GM18498 (cell line): ENCODE results near the gene RPL34.

Experiments used
- ATAC-seq: cut with Tn5 transposase; IDR thresholded peaks from one replicate; pipeline ENCODE4 v1.9.1; 2021; ENCODE audit warnings: mild to moderate bottlenecking, moderate library complexity; ENCODE audit not compliant: unreplicated experiment

Gene RPL34

DNA sequence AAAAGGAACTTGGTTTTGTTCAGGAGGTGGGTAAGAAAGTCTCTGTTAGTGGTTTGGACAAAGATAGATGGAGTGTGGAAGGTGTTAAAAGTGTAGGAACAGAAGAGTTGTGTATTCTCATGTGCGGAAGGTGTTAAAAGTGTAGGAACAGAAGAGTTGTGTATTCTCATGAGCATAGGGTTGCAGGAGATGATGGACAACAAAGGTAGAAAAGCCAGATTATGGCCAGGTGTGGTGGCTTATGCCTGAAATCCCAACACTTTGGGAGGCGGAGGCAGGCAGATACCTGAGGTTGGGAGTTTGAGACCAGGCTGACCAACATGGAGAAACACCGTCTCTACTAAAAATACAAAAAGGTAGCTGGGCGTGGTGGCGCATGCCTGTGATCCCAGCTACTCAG is 2.5 kb downstream of the RPL34 start:
- no peak for ATAC-seq

DNA sequence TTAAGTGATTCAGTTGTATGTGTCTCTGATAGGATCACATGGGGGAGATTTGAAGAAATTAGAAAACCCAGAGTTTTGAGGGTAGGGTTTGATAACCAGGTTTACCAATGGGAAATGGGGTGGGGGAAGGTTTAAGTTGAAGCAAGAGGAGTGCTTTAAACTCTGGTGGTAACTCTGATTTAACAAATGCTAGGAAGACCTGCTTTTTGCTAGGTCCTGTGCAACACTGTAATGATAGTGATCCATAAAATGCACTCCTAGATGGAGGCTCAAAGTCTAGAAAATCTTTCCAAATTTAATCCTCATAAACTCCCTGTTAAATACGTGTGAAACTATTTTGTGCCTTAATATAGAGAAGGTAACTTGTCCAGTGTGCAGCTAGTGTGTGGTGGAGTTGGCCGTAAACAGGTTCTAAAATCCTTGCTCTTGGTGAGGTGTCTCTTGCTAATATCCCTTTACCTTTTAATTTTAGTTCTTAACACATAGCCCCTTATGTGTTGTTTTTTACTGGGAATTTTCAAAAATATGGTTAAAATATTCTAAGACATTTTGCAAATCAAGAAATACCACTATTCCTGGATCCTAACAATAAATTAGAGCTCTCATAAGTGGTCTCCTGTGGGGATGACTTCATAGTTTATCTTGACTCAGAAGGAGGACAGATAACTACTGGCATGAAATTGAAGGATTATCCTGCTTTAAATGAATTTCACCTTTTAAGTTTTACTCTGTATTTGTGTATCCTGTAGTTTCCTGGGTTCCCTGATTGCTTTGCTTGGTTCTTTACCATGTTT is 4.1 kb downstream of the RPL34 start:
- no peak for ATAC-seq

DNA sequence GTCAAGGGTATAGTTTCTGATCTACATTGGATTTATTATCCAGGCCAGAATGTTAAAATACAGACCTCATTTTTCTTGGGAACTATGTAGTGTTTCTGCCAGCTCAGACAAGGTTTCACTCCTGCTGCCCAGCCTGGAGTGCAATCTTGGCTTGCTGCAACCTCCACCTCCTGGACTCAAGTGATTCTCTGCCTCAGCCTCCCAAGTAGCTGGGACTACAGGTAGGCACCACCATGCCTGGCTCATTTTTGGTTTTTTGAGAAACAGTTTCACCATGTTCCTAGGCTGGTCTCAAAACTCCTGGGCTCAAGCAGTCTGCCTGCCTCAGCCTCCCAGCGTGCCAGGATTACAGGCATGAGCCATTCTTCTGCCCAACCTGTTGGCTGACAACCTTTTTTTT is 5.7 kb downstream of the RPL34 start:
- no peak for ATAC-seq

DNA sequence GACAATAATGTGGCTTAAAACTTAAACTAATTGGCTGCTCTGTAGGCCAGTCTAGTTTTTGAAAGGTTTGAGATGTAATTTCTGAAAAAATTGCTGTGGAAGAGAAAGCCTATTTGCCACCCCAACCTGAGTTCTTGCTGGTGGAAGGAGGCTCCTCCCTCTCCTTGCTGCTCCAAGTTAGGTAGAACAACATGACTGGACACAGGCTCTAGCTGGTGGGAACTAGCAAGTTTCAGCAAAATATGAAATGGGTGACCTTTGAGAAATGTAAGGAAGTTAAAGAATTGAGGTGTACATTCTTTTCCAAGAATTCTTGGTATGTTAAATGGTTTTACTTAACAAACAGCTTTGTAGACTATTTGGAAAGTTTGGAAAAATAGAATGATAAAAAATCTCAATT is 8.0 kb downstream of the RPL34 start:
- no peak for ATAC-seq

DNA sequence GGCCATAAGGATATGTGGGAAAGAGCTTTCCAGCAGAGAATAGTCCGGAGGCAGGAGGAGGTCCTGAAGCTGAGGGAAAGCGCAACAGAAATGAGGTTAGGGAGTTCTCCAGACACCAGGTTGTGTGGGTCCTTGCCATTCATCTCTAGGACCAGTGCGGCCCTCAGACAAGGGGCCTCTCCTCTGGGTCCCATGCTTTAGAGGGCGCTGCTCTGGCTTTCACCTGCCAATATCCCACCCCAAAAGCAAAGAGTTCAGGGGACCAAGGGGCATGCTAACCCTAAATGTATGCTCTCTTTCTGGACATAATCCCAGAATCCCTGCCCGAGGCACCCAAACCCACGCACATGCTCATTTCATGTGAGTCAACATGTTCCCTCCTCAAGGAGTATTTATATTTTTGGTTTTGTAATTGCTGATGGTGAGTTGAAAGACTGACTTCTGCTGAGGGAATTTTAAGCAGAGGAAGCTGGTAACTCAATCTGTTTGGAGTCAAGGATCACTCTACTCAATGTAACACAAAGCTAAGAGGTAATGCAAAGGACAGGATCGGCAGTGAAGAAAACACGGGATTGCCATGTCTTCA is 14.8 kb downstream of the RPL34 start:
- no peak for ATAC-seq

DNA sequence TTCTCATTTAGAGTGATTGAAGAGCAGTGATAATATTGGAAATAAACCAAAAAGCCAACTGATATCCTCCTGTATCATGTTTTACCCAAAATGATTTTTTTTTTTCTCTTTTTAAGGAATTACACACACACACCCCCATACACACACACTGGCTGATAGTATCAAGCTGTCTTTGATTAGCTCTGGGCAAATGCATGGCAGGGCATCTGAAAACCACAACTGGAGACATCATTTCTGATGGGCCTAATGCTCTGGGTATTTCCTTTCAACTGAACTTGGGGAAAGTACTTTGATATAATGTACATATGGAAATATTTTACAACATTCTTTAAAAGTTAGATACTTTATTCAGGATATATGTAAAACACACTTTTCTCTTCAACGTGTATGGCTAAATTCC is 15.9 kb downstream of the RPL34 start:
- ATAC-seq, result no peak

DNA sequence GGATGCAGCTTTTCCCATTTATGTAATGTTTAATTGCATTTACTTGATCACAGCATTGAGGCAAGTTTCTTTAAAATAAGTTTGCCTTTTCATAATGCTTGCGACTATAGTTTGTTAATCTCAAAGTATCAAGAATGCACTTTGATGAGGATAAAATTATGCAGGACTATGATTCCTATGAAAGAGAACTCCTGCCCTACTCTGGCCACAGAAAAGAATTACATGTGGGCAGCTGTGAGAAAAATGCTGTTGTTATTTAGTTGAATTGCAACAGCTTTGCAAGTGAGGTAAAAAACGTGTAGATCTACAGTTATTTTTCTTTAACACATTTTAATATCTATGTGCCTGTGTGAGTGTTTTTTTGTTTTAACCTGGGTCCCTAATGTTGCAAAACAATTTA is 17.5 kb downstream of the RPL34 start:
- ATAC-seq, result no peak

DNA sequence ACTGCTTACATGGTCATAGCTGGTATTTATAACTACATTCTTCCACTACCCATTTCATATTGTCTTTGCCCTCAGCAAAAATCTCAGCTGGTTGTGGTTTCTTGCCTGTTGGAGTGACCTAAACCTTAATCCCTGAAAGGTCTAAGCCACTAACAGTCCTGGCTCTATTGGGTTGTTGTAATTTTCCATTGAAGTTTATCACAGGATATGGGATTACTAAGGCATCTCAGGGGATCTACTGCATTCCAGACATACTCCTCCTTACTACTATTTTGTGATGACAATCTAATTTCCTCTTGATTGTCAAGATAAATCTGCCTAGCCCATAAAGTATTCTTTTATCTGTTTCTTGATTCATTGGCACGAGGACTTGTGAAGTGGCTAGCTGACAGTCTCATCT is 23.9 kb downstream of the RPL34 start:
- ATAC-seq, result no peak

DNA sequence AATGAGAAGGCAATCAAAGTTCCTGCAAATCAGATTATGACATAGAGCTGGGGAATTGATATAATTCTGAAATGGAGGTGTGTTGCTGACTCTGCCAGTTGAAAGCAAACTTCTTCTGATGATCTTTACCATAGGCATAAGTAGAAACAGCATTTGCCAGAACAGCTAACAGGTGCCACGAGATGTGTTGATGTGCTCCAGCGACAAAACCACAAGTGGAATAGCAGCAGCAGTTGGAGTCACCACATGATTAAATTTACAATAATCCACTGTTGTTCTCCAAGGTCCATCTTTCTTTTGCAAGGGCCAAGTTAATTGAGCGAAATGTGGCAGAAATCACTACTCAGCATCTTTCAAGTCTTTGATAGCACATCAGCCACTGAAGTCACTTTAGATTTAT is 26.3 kb downstream of the RPL34 start:
- ATAC-seq, result no peak

DNA sequence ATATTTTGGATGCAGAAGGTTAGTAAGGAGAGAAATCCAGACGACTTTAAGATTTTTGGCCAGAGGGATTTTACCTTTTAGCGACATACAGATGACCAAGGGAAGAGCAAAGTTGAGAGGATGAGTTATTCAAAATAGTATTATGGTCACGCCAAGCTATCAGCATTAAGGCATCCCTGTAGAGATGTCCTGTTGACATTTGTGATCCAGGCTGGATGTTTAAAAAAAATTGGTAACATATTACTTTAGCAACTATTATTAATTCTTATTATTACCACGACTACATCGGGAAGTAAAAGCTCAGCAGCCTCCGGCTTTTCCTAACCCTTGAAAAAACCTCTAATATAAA is 29.5 kb downstream of the RPL34 start:
- peak; percentile 21 for ATAC-seq

DNA sequence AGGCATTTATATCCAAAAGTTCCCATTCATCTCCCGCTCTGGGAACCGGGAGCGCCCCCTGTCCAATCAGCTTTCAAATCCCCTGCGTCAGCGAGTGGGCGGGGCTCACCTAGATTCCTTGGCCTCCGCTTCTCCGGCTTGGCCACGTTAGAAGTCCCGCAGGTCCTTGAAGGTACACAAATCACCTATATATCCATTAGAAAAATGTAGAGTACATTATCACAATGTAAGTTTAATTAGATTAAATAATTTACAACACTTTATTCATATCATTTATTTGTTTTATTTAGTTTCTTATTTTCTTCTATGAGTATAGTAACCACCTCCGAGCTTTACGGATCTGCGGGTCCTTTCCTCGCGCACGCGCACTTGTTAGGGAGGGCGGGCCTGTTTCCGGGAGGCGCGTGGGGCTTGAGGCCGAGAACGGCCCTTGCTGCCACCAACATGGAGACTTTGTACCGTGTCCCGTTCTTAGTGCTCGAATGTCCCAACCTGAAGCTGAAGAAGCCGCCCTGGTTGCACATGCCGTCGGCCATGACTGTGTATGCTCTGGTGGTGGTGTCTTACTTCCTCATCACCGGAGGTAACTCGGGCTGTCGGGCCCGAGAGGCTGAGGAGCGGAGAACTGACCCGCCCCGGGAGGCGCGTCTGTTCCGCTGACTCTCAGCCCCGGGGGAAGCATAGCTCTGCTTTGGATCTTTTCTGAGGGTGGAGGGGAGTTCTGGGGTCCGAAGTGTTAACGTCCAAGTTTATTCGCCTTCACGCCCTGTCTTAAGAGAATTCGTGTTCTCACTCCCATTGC is 30.0 kb downstream of the RPL34 start, which contains the start of gene OSTC:
OSTC (plus strand) TSS at position 388 of the 802 bp plus-strand sequence; CDS start at position 445, 57 bp downstream.
- ATAC-seq, result peak; percentile 90

DNA sequence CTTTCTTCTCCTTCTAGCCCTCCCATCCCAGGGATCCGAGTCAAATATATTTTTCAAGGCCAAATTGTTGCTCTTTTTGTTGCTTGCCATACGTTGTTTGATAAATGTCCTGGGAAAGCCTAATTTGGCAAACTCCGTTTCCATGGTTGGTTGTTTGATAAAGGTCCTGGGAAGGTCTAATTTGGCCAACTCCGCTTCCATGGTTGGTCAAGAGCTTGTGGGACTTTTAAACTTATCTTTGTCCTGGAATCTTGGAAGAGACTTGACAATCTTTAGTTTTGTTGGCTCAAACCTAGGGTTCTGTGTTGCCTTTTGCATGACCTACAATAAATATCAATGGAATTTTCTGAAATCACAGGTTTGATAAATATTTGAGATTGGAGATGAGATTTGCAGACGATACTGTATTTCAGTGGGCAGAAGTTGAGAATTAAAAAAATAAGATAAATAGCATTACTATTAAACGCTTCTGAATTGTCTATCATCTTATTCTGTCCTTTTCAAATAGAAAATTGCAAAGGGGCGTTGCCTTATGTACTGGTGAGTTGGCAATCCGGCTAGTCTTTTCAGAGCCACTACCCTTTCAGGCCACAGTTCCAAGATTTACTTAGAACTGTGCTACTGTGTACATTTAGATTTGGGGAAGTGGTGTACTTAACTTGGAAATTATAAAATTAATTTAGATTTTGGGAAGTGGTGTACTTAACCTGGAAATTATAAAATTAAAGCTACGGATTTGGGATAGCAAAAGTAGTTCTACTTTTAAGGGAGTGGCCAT is 30.8 kb downstream of the RPL34 start:
- peak; percentile 24 for ATAC-seq

DNA sequence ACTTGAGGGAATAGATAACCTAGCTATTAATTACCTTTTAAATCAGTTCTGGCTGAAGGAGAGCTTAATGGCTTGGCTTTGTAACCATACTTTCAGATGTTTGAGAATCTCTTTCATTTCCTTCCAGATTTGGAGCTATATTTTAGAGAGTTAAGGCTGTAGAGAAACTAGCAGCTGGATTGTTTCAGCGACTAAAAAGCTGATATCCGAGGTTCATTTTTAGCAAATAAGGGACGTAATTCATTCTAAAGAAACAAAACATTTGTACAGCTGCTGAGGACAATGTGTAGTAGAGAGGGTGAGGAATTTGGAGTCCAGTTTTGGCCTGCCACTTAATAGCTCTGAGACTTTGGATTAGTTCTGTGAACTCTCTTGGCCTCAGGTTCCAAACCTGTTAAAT is 42.3 kb downstream of the RPL34 start:
- no peak for ATAC-seq

DNA sequence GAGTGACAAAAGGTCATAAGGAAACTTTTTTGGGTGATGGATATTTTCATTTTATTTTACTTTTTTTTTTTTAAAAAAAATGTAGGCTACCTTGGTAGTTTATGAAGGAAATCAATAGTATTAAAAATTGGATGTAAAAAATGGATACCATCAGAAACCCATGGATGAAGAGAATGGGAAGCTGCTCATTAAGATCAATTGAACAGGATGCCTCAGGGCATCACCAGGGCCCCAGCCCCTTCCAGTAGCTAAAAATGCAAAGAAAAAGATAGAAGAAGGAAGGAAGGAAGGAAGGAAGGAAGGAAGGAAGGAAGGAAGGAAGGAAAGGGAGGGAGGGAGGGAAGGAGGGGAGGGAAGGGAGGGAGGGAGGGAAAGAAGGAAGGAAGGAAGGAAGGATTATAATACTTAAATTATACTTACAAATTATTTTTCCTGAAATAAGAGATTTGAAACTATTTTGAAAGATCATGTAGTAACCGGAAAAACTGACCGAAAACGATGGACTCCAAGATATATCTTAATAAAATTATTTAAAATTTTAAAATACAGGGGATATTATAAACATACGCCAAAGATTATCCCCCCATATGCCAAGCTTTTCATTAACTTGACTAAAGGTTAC is 54.1 kb downstream of the RPL34 start:
- no peak for ATAC-seq
